Stomach (tissue), 9 donors: ENCODE measurements around the gene ITGB3. TPM values are rescaled to one million over a fixed set of nuclear protein-coding genes. Genes with fewer than 3 reads are reported as not detected.

Experiments
- DNase-seq, 2 donors: peaks; one replicate each; pipeline versions ENCODE4 v3.0.0 to v3.0.0-alpha.2; 2013 to 2019
- H3K27ac ChIP-seq, 5 donors: fragments of 200-600 bp in 4 of 5; sonication (generic) in 4 of 5; one replicate each; pipeline ENCODE4 v1.5.1; 2013 to 2019; ENCODE audit warnings: mild to moderate bottlenecking in 1 of 5, moderate library complexity in 1 of 5
- H3K27me3 ChIP-seq, 3 donors: fragments of 200-600 bp; sonication (generic); one replicate each; pipeline ENCODE4 v1.5.1; 2017 to 2019; ENCODE audit warnings: mixed run types in 1 of 3
- H3K36me3 ChIP-seq, 4 donors: fragments of 200-600 bp; sonication (generic); 1 replicate in 3 of 4; 2 replicates in 1 of 4; pipeline ENCODE4 v1.5.1; 2016 to 2019
- H3K4me1 ChIP-seq, 4 donors: fragments of 200-600 bp; sonication (generic); one replicate each; pipeline ENCODE4 v1.5.1; 2016 to 2019
- H3K4me3 ChIP-seq, 4 donors: fragments of 200-600 bp; sonication (generic) in 3 of 4; one replicate each; pipeline ENCODE4 v1.5.1; 2016 to 2019; ENCODE audit warnings: mild to moderate bottlenecking in 1 of 4
- H3K9me3 ChIP-seq, 4 donors: fragments of 200-600 bp; sonication (generic); one replicate each; pipeline ENCODE4 v1.5.1; 2016 to 2019
- CTCF ChIP-seq, 7 experiments: fragments of 450-650 bp in 4 of 7; fragments of 200-600 bp in 3 of 7; sonication (generic) in 3 of 7; IDR thresholded peaks; one replicate each; pipeline ENCODE4 v1.5.1; 2016 to 2019; ENCODE audit warnings: antibody characterized with exemption in 7 of 7, control low read depth in 2 of 7, mild to moderate bottlenecking in 1 of 7
- EP300 ChIP-seq: sonication (generic); formaldehyde crosslinking; IDR thresholded peaks from one replicate; pipeline ENCODE4 v1.6.1; 2017; ENCODE audit warnings: antibody characterized with exemption
- POLR2A ChIP-seq, 4 donors: fragments of 450-650 bp; IDR thresholded peaks; one replicate each; pipeline ENCODE4 v1.6.1; 2016; ENCODE audit warnings: antibody characterized with exemption in 4 of 4, control low read depth in 2 of 4, mild to moderate bottlenecking in 1 of 4, moderate library complexity in 1 of 4
- POLR2AphosphoS5 ChIP-seq, 3 donors: sonication (generic); formaldehyde crosslinking; IDR thresholded peaks; one replicate each; pipeline ENCODE4 v1.6.1; 2016; ENCODE audit warnings: antibody characterized with exemption in 3 of 3
- WGBS, 5 donors: extraction: QIAGEN DNeasy Blood & Tissue Kit in 3 of 5; methylation state at CpG; one replicate each; pipeline versions ENCODE4 v1.1.5 to v1.1.7; 2013 to 2018; 5-methylcytosine and 5-hydroxymethylcytosine counted together
- intact Hi-C: fragments of 100-400 bp; cut with DNase I; formaldehyde crosslinking; loops from one replicate; pipeline ENCODE4 v1.15.1; 2023; ENCODE audit warnings: low total_unique reads
- polyA plus RNA-seq, 3 donors: library from polyadenylated mRNA; stranded (reverse); fragments of 200-250 nt; gene quantifications; one replicate each; pipeline ENCODE4 v1.2.3, GENCODE V29; 2013
- total RNA-seq, 5 donors: library from RNA; depleted of rRNA; stranded (reverse); fragments of >200 nt; gene quantifications; one replicate each; pipeline versions ENCODE4 v1.1.0 to v1.2.3, GENCODE V29; 2014 to 2016
- donor health status: healthy with polysubstance abuse.
- donor health status: Bipolar disorder and iron deficiency.
- donor health status: healthy.

The ITGB3 gene
- total and polyA plus RNA-seq, 8 donors, result 1.0 to 29.8 (median 7.1) TPM; not detected in 1

GRCh38 chr17:47205419-47205963 lies 48.1 kb upstream of the ITGB3 start:
- Histone ChIP-seq H3K9me3 (no peaks in the 10 kb centered on the region), H3K27me3 (no peaks in the 10 kb centered on the region), H3K4me1 (peaks cover 19 to 34% (median 27%) of the 10 kb centered on the region in 4 donors), H3K36me3 (no peaks in the 10 kb centered on the region), H3K4me3 (no peak overlapping the region), H3K27ac (peak overlapping the region; percentile 60 to 88 (median 82))
- peak; percentile 72 to 89 for DNase-seq
- WGBS, 5 donors, result 34 to 42% (median 38%) methylated on average over 9 of the region's 9 CpGs
- intact Hi-C loops, result no loop called here
- TF ChIP-seq CTCF (IDR thresholded peaks at IDR 0.05) (no peak), EP300 (no peak), POLR2AphosphoS5 (IDR thresholded peaks at IDR 0.05) (peak in 2 of 3 donors; percentile 25 to 43)

GRCh38 chr17:47207143-47208067 lies 46.2 kb upstream of the ITGB3 start:
- DNase-seq, result no peak
- Histone ChIP-seq H3K4me1 (peaks cover 19 to 34% (median 27%) of the 10 kb centered on the region in 4 donors), H3K9me3 (no peaks in the 10 kb centered on the region), H3K27me3 (no peaks in the 10 kb centered on the region), H3K27ac (peak overlapping the region in 1 of 5 donors; percentile 84), H3K4me3 (no peak overlapping the region), H3K36me3 (no peaks in the 10 kb centered on the region)
- no peak for TF ChIP-seq EP300
- no peak for TF ChIP-seq POLR2AphosphoS5 (IDR thresholded peaks at IDR 0.05)
- no peak for TF ChIP-seq POLR2A (IDR thresholded peaks at IDR 0.05)
- TF ChIP-seq CTCF (IDR thresholded peaks at IDR 0.05), result no peak
- 77 to 91% (median 88%) methylated on average over 8 of the region's 8 CpGs for WGBS, 5 donors
- intact Hi-C loops, result no loop called here

GRCh38 chr17:47208744-47209488 lies 44.7 kb upstream of the ITGB3 start, which contains the start of gene MYL4:
TSS of gene MYL4 (plus strand) at chr17:47209348. CDS start at chr17:47209423, 75 bp downstream.
- intact Hi-C loops, result no loop called here
- no peaks in the 10 kb centered on the region for H3K27me3 ChIP-seq
- no peaks in the 10 kb centered on the region for H3K9me3 ChIP-seq
- no peaks in the 10 kb centered on the region for H3K36me3 ChIP-seq
- peaks cover 15 to 32% (median 25%) of the 10 kb centered on the region in 4 donors for H3K4me1 ChIP-seq
- no peak within 1 kb of the TSS for H3K4me3 ChIP-seq
- no peak for DNase-seq
- TF ChIP-seq POLR2AphosphoS5 (IDR thresholded peaks at IDR 0.05) (no peak), EP300 (no peak), CTCF (IDR thresholded peaks at IDR 0.05) (no peak), POLR2A (IDR thresholded peaks at IDR 0.05) (no peak)
- WGBS, 5 donors, result 78 to 92% (median 87%) methylated on average over 4 to 6 of the region's 6 CpGs
- H3K27ac ChIP-seq, result no peak within 1 kb of the TSS

GRCh38 chr17:47209499-47209898 lies 44.1 kb upstream of the ITGB3 start:
- intact Hi-C loops, result no loop called here
- Histone ChIP-seq H3K27ac (no peak overlapping the region), H3K4me3 (no peak overlapping the region), H3K9me3 (no peaks in the 10 kb centered on the region), H3K27me3 (no peaks in the 10 kb centered on the region), H3K4me1 (peaks cover 12 to 26% (median 19%) of the 10 kb centered on the region in 4 donors), H3K36me3 (no peaks in the 10 kb centered on the region)
- TF ChIP-seq POLR2AphosphoS5 (IDR thresholded peaks at IDR 0.05) (no peak), POLR2A (IDR thresholded peaks at IDR 0.05) (no peak), EP300 (no peak), CTCF (IDR thresholded peaks at IDR 0.05) (no peak)
- 91 to 95% (median 95%) methylated on average over 3 of the region's 3 CpGs for WGBS, 5 donors
- DNase-seq, result no peak
